ENCODE data around the gene SFI1.

SFI1 gene

DNA sequence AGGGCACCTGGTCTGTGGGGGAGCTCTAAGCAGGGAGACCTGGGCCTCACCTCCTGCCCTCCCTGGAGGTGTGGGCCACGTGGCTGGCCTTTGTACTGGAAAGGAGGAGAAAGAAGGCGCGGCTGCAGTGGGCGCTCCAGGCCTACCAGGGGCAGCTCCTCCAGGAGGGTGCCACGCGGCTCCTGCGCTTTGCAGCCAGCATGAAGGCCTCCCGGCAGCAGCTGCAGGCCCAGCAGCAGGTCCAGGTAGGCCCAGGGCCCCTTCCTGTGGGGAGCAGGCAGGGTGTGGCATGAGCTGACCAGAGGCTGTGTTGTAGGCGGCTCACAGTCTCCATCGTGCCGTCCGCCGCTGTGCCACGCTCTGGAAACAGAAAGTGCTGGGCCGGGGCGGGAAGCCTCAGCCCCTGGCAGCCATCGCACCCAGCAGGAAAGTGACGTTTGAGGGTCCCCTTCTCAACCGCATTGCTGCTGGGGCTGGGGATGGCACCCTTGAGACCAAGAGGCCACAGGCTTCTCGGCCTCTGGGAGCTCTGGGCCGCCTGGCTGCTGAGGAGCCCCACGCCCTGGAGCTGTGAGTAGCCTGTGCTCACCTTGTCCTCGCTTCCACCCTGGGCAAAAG lies 117.1 kb downstream of the SFI1 start:
- no peak for DNase-seq (ENCODE audit: low read depth)
- H3K4me3 ChIP-seq (ENCODE audit: low read length): no peak overlapping the region
- TF ChIP-seq, protein P1, sequence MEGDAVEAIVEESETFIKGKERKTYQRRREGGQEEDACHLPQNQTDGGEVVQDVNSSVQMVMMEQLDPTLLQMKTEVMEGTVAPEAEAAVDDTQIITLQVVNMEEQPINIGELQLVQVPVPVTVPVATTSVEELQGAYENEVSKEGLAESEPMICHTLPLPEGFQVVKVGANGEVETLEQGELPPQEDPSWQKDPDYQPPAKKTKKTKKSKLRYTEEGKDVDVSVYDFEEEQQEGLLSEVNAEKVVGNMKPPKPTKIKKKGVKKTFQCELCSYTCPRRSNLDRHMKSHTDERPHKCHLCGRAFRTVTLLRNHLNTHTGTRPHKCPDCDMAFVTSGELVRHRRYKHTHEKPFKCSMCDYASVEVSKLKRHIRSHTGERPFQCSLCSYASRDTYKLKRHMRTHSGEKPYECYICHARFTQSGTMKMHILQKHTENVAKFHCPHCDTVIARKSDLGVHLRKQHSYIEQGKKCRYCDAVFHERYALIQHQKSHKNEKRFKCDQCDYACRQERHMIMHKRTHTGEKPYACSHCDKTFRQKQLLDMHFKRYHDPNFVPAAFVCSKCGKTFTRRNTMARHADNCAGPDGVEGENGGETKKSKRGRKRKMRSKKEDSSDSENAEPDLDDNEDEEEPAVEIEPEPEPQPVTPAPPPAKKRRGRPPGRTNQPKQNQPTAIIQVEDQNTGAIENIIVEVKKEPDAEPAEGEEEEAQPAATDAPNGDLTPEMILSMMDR (conservative IDR thresholded peaks at IDR 0.05; ENCODE audit: low read length): no peak

DNA sequence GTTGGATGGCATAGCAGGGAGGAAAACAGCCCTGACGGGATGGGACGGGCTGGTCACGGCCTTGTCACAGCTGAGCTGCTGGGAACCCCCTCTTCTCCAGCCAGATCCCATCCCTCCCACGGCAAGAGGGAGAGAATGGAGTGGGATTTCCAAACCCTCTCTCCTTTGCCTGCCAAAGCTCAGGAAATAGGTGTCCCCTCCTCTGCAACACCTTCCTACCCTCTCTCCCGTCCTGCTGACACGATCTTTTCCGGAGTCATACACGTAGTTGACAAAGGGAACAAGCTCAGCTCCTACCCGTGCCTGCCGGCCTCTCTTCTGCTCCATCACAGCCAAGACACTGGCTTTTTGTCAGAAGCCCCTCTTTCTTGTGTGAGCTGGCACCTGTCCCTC lies 117.6 kb downstream of the SFI1 start:
- H3K4me3 ChIP-seq (ENCODE audit: low read length): no peak overlapping the region
- no peak for DNase-seq (ENCODE audit: low read depth)
- TF ChIP-seq, protein P1 (conservative IDR thresholded peaks at IDR 0.05; ENCODE audit: low read length): no peak

DNA sequence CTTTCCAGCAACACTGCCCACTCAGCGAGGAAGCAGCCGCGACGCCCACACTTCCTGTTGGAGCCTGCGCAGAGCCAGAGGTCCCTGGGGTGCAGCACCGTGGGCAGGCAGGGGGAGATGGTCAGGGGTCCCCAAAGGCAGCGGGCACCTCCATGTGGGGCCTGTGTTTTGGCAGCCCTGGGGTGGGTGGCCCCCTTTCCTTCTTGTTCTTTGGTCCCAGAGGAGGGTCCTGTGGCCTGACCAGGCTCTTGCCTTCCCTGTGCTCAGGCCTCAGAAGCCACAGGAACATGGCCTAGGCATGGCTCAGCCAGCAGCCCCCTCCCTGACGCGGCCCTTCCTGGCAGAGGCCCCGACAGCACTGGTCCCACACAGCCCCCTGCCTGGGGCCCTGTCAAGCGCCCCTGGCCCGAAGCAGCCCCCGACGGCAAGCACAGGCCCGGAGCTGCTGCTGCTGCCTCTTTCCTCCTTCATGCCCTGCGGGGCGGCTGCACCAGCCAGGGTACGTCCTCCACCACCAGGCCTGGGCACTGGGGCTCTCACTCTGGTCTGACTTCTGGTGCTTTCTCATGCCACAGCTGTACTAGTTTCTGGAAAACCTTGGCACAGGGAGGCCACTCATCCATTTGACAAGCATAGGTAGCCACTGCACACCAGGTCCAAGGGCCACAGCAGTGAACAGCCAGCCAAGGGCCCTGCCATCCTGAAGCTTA lies 118.6 kb downstream of the SFI1 start:
- H3K4me3 ChIP-seq (ENCODE audit: low read length): no peak overlapping the region
- DNase-seq (ENCODE audit: low read depth): no peak
- TF ChIP-seq, protein P1 (conservative IDR thresholded peaks at IDR 0.05; ENCODE audit: low read length): no peak

DNA sequence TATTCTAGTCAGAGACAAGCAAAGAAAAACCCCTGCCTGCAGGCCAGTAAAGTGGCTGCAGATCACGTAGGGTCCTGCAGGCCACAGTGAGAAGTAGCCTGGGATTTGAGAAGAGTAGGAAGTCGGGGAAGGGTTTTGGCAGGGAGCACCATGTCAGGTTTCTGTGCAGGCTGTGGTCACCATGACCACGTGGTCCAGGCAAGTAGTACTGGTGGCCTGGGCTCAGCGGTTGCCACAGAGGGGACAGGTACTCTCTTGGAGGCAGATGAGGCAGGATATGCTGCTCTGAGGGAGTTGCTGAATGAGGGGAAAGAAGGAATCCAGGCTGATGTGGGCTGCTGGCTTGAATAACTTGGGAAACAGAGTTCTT lies 119.1 kb downstream of the SFI1 start:
- DNase-seq (ENCODE audit: low read depth): no peak
- TF ChIP-seq, protein P1 (conservative IDR thresholded peaks at IDR 0.05; ENCODE audit: low read length): no peak
- no peak overlapping the region for H3K4me3 ChIP-seq (ENCODE audit: low read length)

DNA sequence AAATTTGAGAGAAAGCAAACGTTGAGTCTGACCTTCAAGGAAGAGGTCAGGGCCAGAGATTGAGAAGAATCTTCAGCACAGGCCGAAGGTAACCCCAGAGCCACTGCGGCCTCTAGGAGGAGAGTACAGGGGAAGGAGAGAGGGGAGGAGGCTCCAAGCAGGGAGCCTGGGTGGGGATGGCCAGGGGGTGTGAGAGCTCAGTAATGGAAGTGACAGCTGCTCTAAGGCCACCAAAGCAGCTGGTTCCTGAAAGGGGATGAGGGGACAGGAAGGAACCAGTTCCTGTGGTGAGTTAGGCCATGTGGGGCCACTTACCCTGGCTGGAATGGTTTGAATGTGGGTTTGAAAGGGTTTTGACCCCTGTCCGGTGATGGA lies 119.6 kb downstream of the SFI1 start:
- TF ChIP-seq, protein P1 (conservative IDR thresholded peaks at IDR 0.05; ENCODE audit: low read length): no peak
- DNase-seq (ENCODE audit: low read depth): no peak
- H3K4me3 ChIP-seq (ENCODE audit: low read length): no peak overlapping the region

DNA sequence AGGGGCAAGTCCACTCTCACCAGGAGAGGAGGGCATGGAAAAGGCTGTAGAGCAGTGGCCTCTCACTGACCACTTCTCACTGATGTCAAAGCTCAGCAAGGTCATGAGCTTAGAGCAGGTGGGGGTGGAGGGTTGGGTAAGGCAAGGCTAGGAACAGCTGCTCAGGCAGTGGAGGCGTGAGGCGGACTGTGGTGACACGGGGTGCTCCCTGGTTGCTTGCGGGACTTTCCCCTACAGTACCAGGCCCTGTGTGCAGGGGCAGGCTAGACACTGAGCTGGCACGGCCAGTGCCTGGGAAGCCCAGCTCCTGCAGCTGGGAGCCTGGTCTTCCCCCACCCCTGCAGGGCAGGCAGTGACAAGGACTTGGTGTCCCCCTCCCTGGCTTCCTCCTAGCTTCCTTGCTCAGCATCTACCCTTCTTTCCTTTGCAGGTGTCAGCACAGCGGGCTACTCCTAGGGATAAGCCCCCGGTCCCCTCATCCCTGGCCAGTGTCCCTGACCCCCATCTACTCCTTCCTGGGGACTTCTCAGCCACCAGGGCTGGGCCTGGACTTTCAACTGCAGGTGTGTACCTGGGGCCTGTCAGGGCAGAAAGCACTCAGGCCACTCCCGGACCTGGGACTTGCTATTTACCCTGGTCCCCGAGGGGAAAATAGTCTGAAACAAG lies 120.1 kb downstream of the SFI1 start:
- H3K4me3 ChIP-seq (ENCODE audit: low read length): no peak overlapping the region
- TF ChIP-seq, protein P1 (conservative IDR thresholded peaks at IDR 0.05; ENCODE audit: low read length): no peak
- no peak for DNase-seq (ENCODE audit: low read depth)

DNA sequence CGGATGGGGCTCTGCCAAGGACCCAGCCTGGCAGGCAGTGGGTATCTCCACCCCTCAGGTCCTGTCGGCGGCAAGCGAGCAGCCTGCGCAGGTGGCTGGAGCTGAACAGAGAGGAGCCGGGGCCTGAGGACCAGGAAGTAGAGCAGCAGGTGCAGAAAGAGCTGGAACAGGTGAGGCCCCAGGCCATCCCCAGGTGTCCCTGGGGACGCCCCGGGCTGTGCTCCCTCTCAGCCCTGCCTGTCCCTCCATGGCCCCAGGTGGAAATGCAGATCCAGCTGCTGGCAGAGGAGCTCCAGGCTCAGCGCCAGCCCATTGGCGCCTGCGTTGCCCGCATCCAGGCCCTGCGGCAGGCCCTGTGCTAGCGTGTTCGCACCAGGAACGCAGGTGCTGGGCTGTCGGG lies 121.7 kb downstream of the SFI1 start:
- DNase-seq (ENCODE audit: low read depth): no peak
- TF ChIP-seq, protein P1 (conservative IDR thresholded peaks at IDR 0.05; ENCODE audit: low read length): no peak
- no peak overlapping the region for H3K4me3 ChIP-seq (ENCODE audit: low read length)
